Esophagus (tissue), 2 donors: Measurements from ENCODE around the gene NOP53. TPM values are rescaled to one million over a fixed set of nuclear protein-coding genes. Genes with fewer than 3 reads are reported as not detected.

Experiments
- H3K27ac ChIP-seq, 2 donors: one replicate each; pipeline ENCODE4 v1.5.1; 2013; ENCODE audit warnings: low read depth in 2 of 2, mild to moderate bottlenecking in 2 of 2, inconsistent platforms in 1 of 2, low read length in 1 of 2, moderate library complexity in 1 of 2
- H3K27me3 ChIP-seq, 2 donors: one replicate each; pipeline ENCODE4 v1.6.1; 2013; ENCODE audit warnings: low read length in 2 of 2, control low read depth in 1 of 2, mild to moderate bottlenecking in 1 of 2; ENCODE audit not compliant: insufficient read depth in 2 of 2, control insufficient read depth in 1 of 2
- H3K36me3 ChIP-seq, 2 donors: one replicate each; pipeline ENCODE4 v1.6.1; 2013; ENCODE audit warnings: low read length in 1 of 2; ENCODE audit not compliant: control insufficient read depth in 2 of 2, insufficient read depth in 2 of 2
- H3K4me1 ChIP-seq, 2 donors: one replicate each; pipeline ENCODE4 v1.6.1; 2013; ENCODE audit warnings: low read length in 1 of 2; ENCODE audit not compliant: control insufficient read depth in 2 of 2, insufficient read depth in 2 of 2
- H3K4me3 ChIP-seq, 2 donors: one replicate each; pipeline ENCODE4 v1.5.1; 2013; ENCODE audit warnings: low read length in 2 of 2, mild to moderate bottlenecking in 2 of 2, low read depth in 1 of 2, moderate library complexity in 1 of 2
- H3K9me3 ChIP-seq, 2 donors: one replicate each; pipeline ENCODE4 v1.6.1; 2013; ENCODE audit warnings: mild to moderate bottlenecking in 2 of 2, low read depth in 1 of 2, low read length in 1 of 2, moderate library complexity in 1 of 2; ENCODE audit not compliant: control insufficient read depth in 2 of 2, insufficient read depth in 1 of 2
- WGBS, 2 donors: extraction: QIAGEN DNeasy Blood & Tissue Kit; methylation state at CpG; one replicate each; pipeline ENCODE4 v1.1.7; 2013; 5-methylcytosine and 5-hydroxymethylcytosine counted together
- polyA plus RNA-seq, 2 donors: library from polyadenylated mRNA; stranded (reverse); fragments of 200-250 nt; gene quantifications; one replicate each; pipeline ENCODE4 v1.2.3, GENCODE V29; 2013
- donor health status: healthy with polysubstance abuse.
- donor health status: Bipolar disorder and iron deficiency.

Gene NOP53
- polyA plus RNA-seq: 100 to 1,000 TPM; 245 to 253 TPM

GRCh38 chr19:47745010-47745901 lies at the start of gene NOP53:
Gene NOP53 (plus strand): TSS chr19:47745546. CDS start chr19:47745560, 14 bp downstream.
- 5% methylated on average over 45 to 53 of the region's 53 CpGs for WGBS, 2 donors
- peaks cover 3 to 28% of the 10 kb centered on the region in 2 donors for H3K36me3 ChIP-seq
- peak within 1 kb of the TSS; percentile 72 to 90 for H3K4me3 ChIP-seq
- no peaks in the 10 kb centered on the region for H3K9me3 ChIP-seq
- H3K4me1 ChIP-seq: peaks cover 0 to 16% of the 10 kb centered on the region in 2 donors
- peak within 1 kb of the TSS; percentile 96 to 98 for H3K27ac ChIP-seq
- no peaks in the 10 kb centered on the region for H3K27me3 ChIP-seq

- Histone ChIP-seq H3K27ac (no peak overlapping the region), H3K9me3 (no peaks in the 10 kb centered on the region), H3K4me1 (no peaks in the 10 kb centered on the region), H3K4me3 (no peak overlapping the region), H3K27me3 (no peaks in the 10 kb centered on the region), H3K36me3 (peaks cover 2 to 45% of the 10 kb centered on the region in 2 donors)
- WGBS, 2 donors: 92 to 94% methylated on average over 8 of the region's 8 CpGs
These were observed 48.7 kb upstream of the NOP53 start for GRCh38 chr19:47696635-47697034.

- 40% methylated on average over 20 to 21 of the region's 21 CpGs for WGBS, 2 donors
- Histone ChIP-seq H3K36me3 (peaks cover 5 to 48% of the 10 kb centered on the region in 2 donors), H3K4me1 (no peaks in the 10 kb centered on the region), H3K4me3 (no peak overlapping the region), H3K27ac (peak overlapping the region; percentile 7 to 63), H3K27me3 (no peaks in the 10 kb centered on the region), H3K9me3 (no peaks in the 10 kb centered on the region)
These were observed 47.3 kb upstream of the NOP53 start for GRCh38 chr19:47697863-47698609.

GRCh38 chr19:47698631-47699359 lies 46.6 kb upstream of the NOP53 start:
- Histone ChIP-seq H3K4me1 (no peaks in the 10 kb centered on the region), H3K4me3 (no peak overlapping the region), H3K27me3 (no peaks in the 10 kb centered on the region), H3K27ac (peak overlapping the region in 1 of 2 donors; percentile 16), H3K36me3 (peaks cover 5 to 42% of the 10 kb centered on the region in 2 donors), H3K9me3 (no peaks in the 10 kb centered on the region)
- 88 to 91% methylated on average over 45 to 46 of the region's 46 CpGs for whole genome bisulfite sequencing, 2 donors

- 63 to 65% methylated on average over 8 to 9 of the region's 9 CpGs for WGBS, 2 donors
- no peak overlapping the region for H3K27ac ChIP-seq
- H3K4me1 ChIP-seq: no peaks in the 10 kb centered on the region
- H3K36me3 ChIP-seq: peaks cover 5 to 42% of the 10 kb centered on the region in 2 donors
- H3K27me3 ChIP-seq: no peaks in the 10 kb centered on the region
- H3K9me3 ChIP-seq: no peaks in the 10 kb centered on the region
- no peak overlapping the region for H3K4me3 ChIP-seq
These were observed 45.9 kb upstream of the NOP53 start for GRCh38 chr19:47699360-47699917.

- Histone ChIP-seq H3K27ac (no peak overlapping the region), H3K27me3 (no peaks in the 10 kb centered on the region), H3K4me1 (no peaks in the 10 kb centered on the region), H3K4me3 (no peak overlapping the region), H3K9me3 (no peaks in the 10 kb centered on the region), H3K36me3 (peaks cover 5 to 34% of the 10 kb centered on the region in 2 donors)
- WGBS, 2 donors: 92% methylated on average over 41 to 43 of the region's 43 CpGs
These were observed 44.2 kb upstream of the NOP53 start for GRCh38 chr19:47700934-47701716.

- 94 to 95% methylated on average over 90 to 91 of the region's 91 CpGs for WGBS, 2 donors
- H3K4me3 ChIP-seq: no peak overlapping the region
- no peaks in the 10 kb centered on the region for H3K9me3 ChIP-seq
- no peaks in the 10 kb centered on the region for H3K4me1 ChIP-seq
- H3K27ac ChIP-seq: no peak overlapping the region
- no peaks in the 10 kb centered on the region for H3K27me3 ChIP-seq
- peaks cover 5 to 29% of the 10 kb centered on the region in 2 donors for H3K36me3 ChIP-seq
These were observed 43.4 kb upstream of the NOP53 start for GRCh38 chr19:47701717-47702552.

- no peaks in the 10 kb centered on the region for H3K27me3 ChIP-seq
- H3K4me3 ChIP-seq: no peak overlapping the region
- peaks cover 5 to 29% of the 10 kb centered on the region in 2 donors for H3K36me3 ChIP-seq
- no peaks in the 10 kb centered on the region for H3K4me1 ChIP-seq
- 80 to 88% methylated on average over 16 to 18 of the region's 18 CpGs for WGBS, 2 donors
- no peak overlapping the region for H3K27ac ChIP-seq
- H3K9me3 ChIP-seq: no peaks in the 10 kb centered on the region
These were observed 42.7 kb upstream of the NOP53 start for GRCh38 chr19:47702671-47703070.
